GM12892 (cell line): ENCODE results near the gene EXD2.

Experiments used
- POLR2A ChIP-seq: IDR thresholded peaks from 2 replicates; pipeline ENCODE4 v1.6.1; 2011; ENCODE audit warnings: low read depth, low read length, control low read depth
- POLR2AphosphoS5 ChIP-seq: IDR thresholded peaks from 2 replicates; pipeline ENCODE4 v1.6.1; 2011; ENCODE audit warnings: low read depth, low read length, control low read depth
- TAF1 ChIP-seq: IDR thresholded peaks from 2 replicates; pipeline ENCODE4 v1.6.1; 2011; ENCODE audit warnings: low read depth, mild to moderate bottlenecking, control low read depth, low read length, borderline replicate concordance

DNA sequence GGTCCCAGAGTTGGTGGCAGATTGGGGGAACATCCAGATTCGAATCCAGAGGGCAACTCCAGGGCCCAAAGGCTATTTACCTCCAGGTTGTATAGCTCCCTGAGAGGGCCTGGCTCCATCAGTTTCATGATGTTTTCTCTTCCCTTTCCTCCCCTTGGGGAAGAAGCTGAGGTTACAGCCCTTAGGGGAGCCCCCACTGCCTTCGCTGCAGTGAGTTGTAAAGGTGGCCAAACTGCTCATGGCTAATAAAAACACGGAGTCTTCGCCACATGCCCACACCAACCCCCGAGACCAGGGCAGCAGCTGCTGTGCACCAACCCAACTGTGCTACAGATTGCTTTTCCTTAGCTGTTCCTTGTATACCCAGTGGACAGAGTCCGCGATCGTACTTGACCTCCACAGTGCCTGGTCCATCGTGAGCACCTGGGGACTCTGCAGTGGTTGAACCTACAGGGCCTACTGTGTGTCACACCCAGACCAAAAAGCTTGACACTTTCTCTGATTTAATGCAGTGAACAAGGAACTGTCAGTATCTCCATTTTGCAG is 89.5 kb downstream of the EXD2 start:
- TF ChIP-seq POLR2AphosphoS5 = no peak
- TF ChIP-seq POLR2A = no peak
- TF ChIP-seq TAF1 = no peak
